ENCODE data around the gene CPZ. TPM values are rescaled to one million over a fixed set of nuclear protein-coding genes. Genes with fewer than 3 reads are reported as not detected.

CPZ gene
- total and polyA plus RNA-seq, 2 donors (not counting 1 experiment from before 2014, with no cell fraction given): not detected

- no peaks in the 10 kb centered on the region for H3K9me3 Mint-ChIP-seq (ENCODE audit: insufficient read depth)
- H3K27me3 Mint-ChIP-seq: no peaks in the 10 kb centered on the region
- H3K4me1 Mint-ChIP-seq: no peaks in the 10 kb centered on the region
- H3K27me3 ChIP-seq (replicated peaks in 1 of 4; ENCODE audit: control extremely low read depth in 1 of 4, control insufficient read depth in 3 of 4, insufficient read depth in 4 of 4, low read length in 3 of 4): no peaks in the 10 kb centered on the region
- H3K79me2 ChIP-seq (ENCODE audit: control insufficient read depth, insufficient read depth, low read length): no peaks in the 10 kb centered on the region
- H3K4me3 ChIP-seq (ENCODE audit: control extremely low read depth in 1 of 5, extremely low read depth in 1 of 5, insufficient read depth in 1 of 5, low read depth in 2 of 5, low read length in 4 of 5): no peak overlapping the region
- CTCF ChIA-PET: no interaction called here
- DNase-seq (no peak), ATAC-seq (ENCODE audit: low read depth) (no peak)
- intact Hi-C loops (cut with micrococcal nuclease): no loop called here
- H3K27ac Mint-ChIP-seq: no peak overlapping the region
- 88% methylated on average over 13 of the region's 13 CpGs for WGBS (ENCODE audit: insufficient coverage)
- no peaks in the 10 kb centered on the region for H3K4me1 ChIP-seq (ENCODE audit: control insufficient read depth in 2 of 2, insufficient read depth in 2 of 2, low read length in 2 of 2)
- H3K4me3 Mint-ChIP-seq: no peak overlapping the region
- POLR2A ChIA-PET: no interaction called here
- H3K9me3 ChIP-seq (ENCODE audit: control extremely low read depth in 1 of 3, control insufficient read depth in 2 of 3, insufficient read depth in 1 of 3, low read length in 2 of 3): no peaks in the 10 kb centered on the region
- H3K4me2 ChIP-seq (replicated peaks; ENCODE audit: low read depth, low read length, poor library complexity, severe bottlenecking): no peak overlapping the region
- no peak overlapping the region for H3K27ac ChIP-seq (ENCODE audit: low read length in 2 of 2)
- no peak for TF ChIP-seq CTCF (IDR thresholded peaks at IDR 0.05)
- no peak for TF ChIP-seq EZH2 (IDR thresholded peaks at IDR 0.05; ENCODE audit: borderline replicate concordance, insufficient read depth, low read depth, low read length, poor library complexity, severe bottlenecking)
- H2AFZ ChIP-seq (ENCODE audit: insufficient read depth, low read depth, low read length, poor library complexity, severe bottlenecking): no peak overlapping the region
- H4K20me1 ChIP-seq (ENCODE audit: control insufficient read depth, insufficient read depth, low read length, poor library complexity, severe bottlenecking): no peaks in the 10 kb centered on the region
- no peak overlapping the region for H3K9ac ChIP-seq (ENCODE audit: low read length)
- H3K36me3 ChIP-seq (replicated peaks in 1 of 2; ENCODE audit: control extremely low read depth in 1 of 2, control insufficient read depth in 1 of 2, extremely low read depth in 1 of 2, insufficient read depth in 2 of 2, low read length in 1 of 2): no peaks in the 10 kb centered on the region
Measured at GRCh38 chr4:8600266-8600665, 7.7 kb downstream of the CPZ start.

GRCh38 chr4:8600686-8601085 lies 8.1 kb downstream of the CPZ start:
- no peaks in the 10 kb centered on the region for H3K9me3 Mint-ChIP-seq (ENCODE audit: insufficient read depth)
- H4K20me1 ChIP-seq (ENCODE audit: control insufficient read depth, insufficient read depth, low read length, poor library complexity, severe bottlenecking): no peaks in the 10 kb centered on the region
- ChIA-PET CTCF (no interaction called here), POLR2A (no interaction called here)
- intact Hi-C loops (cut with micrococcal nuclease): no loop called here
- no peaks in the 10 kb centered on the region for H3K79me2 ChIP-seq (ENCODE audit: control insufficient read depth, insufficient read depth, low read length)
- no peak overlapping the region for H3K27ac Mint-ChIP-seq
- no peaks in the 10 kb centered on the region for H3K36me3 ChIP-seq (replicated peaks in 1 of 2; ENCODE audit: control extremely low read depth in 1 of 2, control insufficient read depth in 1 of 2, extremely low read depth in 1 of 2, insufficient read depth in 2 of 2, low read length in 1 of 2)
- H3K27me3 Mint-ChIP-seq: no peaks in the 10 kb centered on the region
- no peak overlapping the region for H3K4me3 Mint-ChIP-seq
- DNase-seq: no peak
- H3K4me1 ChIP-seq (ENCODE audit: control insufficient read depth in 2 of 2, insufficient read depth in 2 of 2, low read length in 2 of 2): no peaks in the 10 kb centered on the region
- no peak overlapping the region for H3K27ac ChIP-seq (ENCODE audit: low read length in 2 of 2)
- H3K4me2 ChIP-seq (replicated peaks; ENCODE audit: low read depth, low read length, poor library complexity, severe bottlenecking): no peak overlapping the region
- ATAC-seq (ENCODE audit: low read depth): no peak
- no peak overlapping the region for H3K4me3 ChIP-seq (ENCODE audit: control extremely low read depth in 1 of 5, extremely low read depth in 1 of 5, insufficient read depth in 1 of 5, low read depth in 2 of 5, low read length in 4 of 5)
- no peak overlapping the region for H3K9ac ChIP-seq (ENCODE audit: low read length)
- H3K9me3 ChIP-seq (ENCODE audit: control extremely low read depth in 1 of 3, control insufficient read depth in 2 of 3, insufficient read depth in 1 of 3, low read length in 2 of 3): no peaks in the 10 kb centered on the region
- H3K27me3 ChIP-seq (replicated peaks in 1 of 4; ENCODE audit: control extremely low read depth in 1 of 4, control insufficient read depth in 3 of 4, insufficient read depth in 4 of 4, low read length in 3 of 4): no peaks in the 10 kb centered on the region
- WGBS (ENCODE audit: insufficient coverage): 94% methylated on average over 12 of the region's 12 CpGs
- TF ChIP-seq EZH2 (IDR thresholded peaks at IDR 0.05; ENCODE audit: borderline replicate concordance, insufficient read depth, low read depth, low read length, poor library complexity, severe bottlenecking) (no peak), CTCF (IDR thresholded peaks at IDR 0.05) (no peak)
- no peaks in the 10 kb centered on the region for H3K4me1 Mint-ChIP-seq
- no peak overlapping the region for H2AFZ ChIP-seq (ENCODE audit: insufficient read depth, low read depth, low read length, poor library complexity, severe bottlenecking)
